Esophagus muscularis mucosa (tissue), 4 donors: Measurements from ENCODE around the gene PDIA5.

Experiments used
- EP300 ChIP-seq: sonication (generic); formaldehyde crosslinking; IDR thresholded peaks from one replicate; pipeline ENCODE4 v1.6.1; 2017; ENCODE audit warnings: antibody characterized with exemption
- POLR2AphosphoS5 ChIP-seq, 2 donors: sonication (generic); formaldehyde crosslinking; IDR thresholded peaks; one replicate each; pipeline ENCODE4 v1.6.1; 2017; ENCODE audit warnings: antibody characterized with exemption in 2 of 2
- TF ChIP-seq, protein P1 (sequence below), 3 experiments: fragments of 200-600 bp in 2 of 3; fragments of 450-650 bp in 1 of 3; sonication (generic) in 2 of 3; IDR thresholded peaks; one replicate each; pipeline ENCODE4 v1.5.1; 2017 to 2019; ENCODE audit warnings: antibody characterized with exemption in 3 of 3, mild to moderate bottlenecking in 2 of 3, moderate library complexity in 1 of 3

DNA sequence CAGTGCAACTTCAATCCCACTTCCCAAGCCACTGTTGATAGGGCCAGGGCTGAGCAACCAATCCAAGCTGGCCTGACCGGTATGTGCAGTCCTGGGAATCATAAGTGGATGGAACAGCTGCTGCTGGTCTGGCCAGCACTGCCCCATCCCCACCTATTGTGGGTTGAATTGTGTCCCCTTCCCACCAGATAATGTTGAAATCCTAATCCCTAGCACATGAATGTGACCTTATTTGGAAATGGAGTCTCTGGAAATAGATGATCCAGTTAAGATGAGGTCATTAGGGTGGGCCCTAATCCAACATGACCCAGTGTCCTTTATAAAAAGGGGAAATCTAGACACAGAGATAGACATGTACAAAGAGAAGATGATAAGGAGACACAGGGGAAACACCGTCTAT lies 13.7 kb upstream of the PDIA5 start:
- TF ChIP-seq, protein P1, sequence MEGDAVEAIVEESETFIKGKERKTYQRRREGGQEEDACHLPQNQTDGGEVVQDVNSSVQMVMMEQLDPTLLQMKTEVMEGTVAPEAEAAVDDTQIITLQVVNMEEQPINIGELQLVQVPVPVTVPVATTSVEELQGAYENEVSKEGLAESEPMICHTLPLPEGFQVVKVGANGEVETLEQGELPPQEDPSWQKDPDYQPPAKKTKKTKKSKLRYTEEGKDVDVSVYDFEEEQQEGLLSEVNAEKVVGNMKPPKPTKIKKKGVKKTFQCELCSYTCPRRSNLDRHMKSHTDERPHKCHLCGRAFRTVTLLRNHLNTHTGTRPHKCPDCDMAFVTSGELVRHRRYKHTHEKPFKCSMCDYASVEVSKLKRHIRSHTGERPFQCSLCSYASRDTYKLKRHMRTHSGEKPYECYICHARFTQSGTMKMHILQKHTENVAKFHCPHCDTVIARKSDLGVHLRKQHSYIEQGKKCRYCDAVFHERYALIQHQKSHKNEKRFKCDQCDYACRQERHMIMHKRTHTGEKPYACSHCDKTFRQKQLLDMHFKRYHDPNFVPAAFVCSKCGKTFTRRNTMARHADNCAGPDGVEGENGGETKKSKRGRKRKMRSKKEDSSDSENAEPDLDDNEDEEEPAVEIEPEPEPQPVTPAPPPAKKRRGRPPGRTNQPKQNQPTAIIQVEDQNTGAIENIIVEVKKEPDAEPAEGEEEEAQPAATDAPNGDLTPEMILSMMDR (IDR thresholded peaks at IDR 0.05), result no peak
- TF ChIP-seq EP300, result no peak
- TF ChIP-seq POLR2AphosphoS5 (IDR thresholded peaks at IDR 0.05), result no peak
